IMR-90 (cell line): ENCODE measurements around the gene TMEM213. TPM values are rescaled to one million over a fixed set of nuclear protein-coding genes. Genes with fewer than 3 reads are reported as not detected.
A peak's percentile ranks its signal among the peaks of the same experiment; 100 is the strongest.

Experiments used
- ATAC-seq: fragments of 200-7000 bp; cut with Tn5 transposase; 2 replicates; pipeline ENCODE4 v1.9.1; 2020; ENCODE audit warnings: low read depth, mild to moderate bottlenecking, moderate library complexity
- BruUV-seq: library from RNA; stranded (reverse); fragments of 400-500 nt; replicated peaks from 2 replicates; lab custom pipeline; 2021; lab: Mats Ljungman, UMichigan
- CTCF ChIA-PET: fragments of 300-600 bp; formaldehyde crosslinking; extraction: SDS; loops from one replicate; lab custom pipeline; 2021; ENCODE audit warnings: antibody characterized with exemption; lab: Yijun Ruan, JAX
- POLR2A ChIA-PET: fragments of 300-600 bp; sonication (Branson Sonifier 250); formaldehyde crosslinking; loops from one replicate; lab custom pipeline; 2022; ENCODE audit warnings: antibody characterized with exemption; ENCODE audit not compliant: unreplicated experiment; lab: Charles Lee
- DNase-seq: peaks from one replicate; pipeline ENCODE4 v3.0.0; 2013
- H2AFZ ChIP-seq: replicated peaks from 2 replicates; pipeline ENCODE3; 2013; ENCODE audit warnings: low read length, mild to moderate bottlenecking; ENCODE audit not compliant: poor library complexity
- H2AK5ac ChIP-seq: 2 replicates; pipeline ENCODE4 v1.6.1; 2013; ENCODE audit warnings: low read depth, low read length, inconsistent platforms
- H2AK9ac ChIP-seq: replicated peaks from 2 replicates; pipeline ENCODE3; 2013; ENCODE audit warnings: mild to moderate bottlenecking, low read depth, low read length, moderate library complexity; ENCODE audit not compliant: poor library complexity
- H2BK120ac ChIP-seq: 2 replicates; pipeline ENCODE4 v1.6.1; 2013; ENCODE audit warnings: low read depth, low read length, inconsistent platforms
- H2BK15ac ChIP-seq: 3 replicates; pipeline ENCODE4 v1.6.1; 2013; ENCODE audit warnings: low read depth, low read length, inconsistent platforms
- H2BK20ac ChIP-seq: 2 replicates; pipeline ENCODE4 v1.6.1; 2013; ENCODE audit warnings: low read depth, mild to moderate bottlenecking, inconsistent platforms, low read length, moderate library complexity
- H2BK5ac ChIP-seq: 2 replicates; pipeline ENCODE4 v1.6.1; 2013; ENCODE audit warnings: mild to moderate bottlenecking, low read depth, low read length, inconsistent platforms; ENCODE audit not compliant: poor library complexity, severe bottlenecking
- H3K14ac ChIP-seq: replicated peaks from 2 replicates; pipeline ENCODE4 v1.6.1; 2013; ENCODE audit warnings: low read depth, low read length, inconsistent platforms
- H3K18ac ChIP-seq: 2 replicates; pipeline ENCODE4 v1.6.1; 2013; ENCODE audit warnings: low read depth, low read length, control low read depth
- H3K23ac ChIP-seq: 2 replicates; pipeline ENCODE4 v1.6.1; 2013; ENCODE audit warnings: low read depth, low read length, inconsistent platforms
- H3K27ac ChIP-seq: 2 replicates; pipeline ENCODE4 v1.5.1; 2013; ENCODE audit warnings: mild to moderate bottlenecking, control low read depth, low read length; ENCODE audit not compliant: insufficient read depth
- H3K27me3 ChIP-seq: 2 replicates; pipeline ENCODE4 v1.6.1; 2013; ENCODE audit warnings: low read length; ENCODE audit not compliant: control insufficient read depth, insufficient read depth
- H3K36me3 ChIP-seq: 2 replicates; pipeline ENCODE4 v1.6.1; 2013; ENCODE audit warnings: low read length, mixed read lengths; ENCODE audit not compliant: control insufficient read depth, insufficient read depth
- H3K4ac ChIP-seq: 2 replicates; pipeline ENCODE4 v1.6.1; 2013; ENCODE audit warnings: low read depth, low read length, inconsistent platforms
- H3K4me1 ChIP-seq: 2 replicates; pipeline ENCODE4 v1.6.1; 2013; ENCODE audit warnings: low read length, mixed read lengths; ENCODE audit not compliant: control insufficient read depth, insufficient read depth
- H3K4me2 ChIP-seq: 2 replicates; pipeline ENCODE4 v1.6.1; 2013; ENCODE audit warnings: low read depth, mild to moderate bottlenecking, control low read depth, low read length, moderate library complexity
- H3K4me3 ChIP-seq: 2 replicates; pipeline ENCODE4 v1.5.1; 2013; ENCODE audit warnings: low read depth, mild to moderate bottlenecking, control low read depth, low read length, moderate library complexity; ENCODE audit not compliant: insufficient read depth
- H3K56ac ChIP-seq: 2 replicates; pipeline ENCODE4 v1.6.1; 2013; ENCODE audit warnings: low read length, inconsistent platforms; ENCODE audit not compliant: insufficient read depth; ENCODE audit errors: extremely low read depth
- H3K79me1 ChIP-seq, 2 experiments: 2 replicates each; pipeline ENCODE4 v1.6.1; 2013; ENCODE audit warnings: low read length in 2 of 2, inconsistent platforms in 1 of 2, low read depth in 1 of 2
- H3K9ac ChIP-seq: 2 replicates; pipeline ENCODE4 v1.6.1; 2013; ENCODE audit warnings: low read depth, low read length, control low read depth
- H3K9me1 ChIP-seq: 2 replicates; pipeline ENCODE4 v1.6.1; 2013; ENCODE audit warnings: low read length, inconsistent platforms; ENCODE audit not compliant: insufficient read depth
- H3K9me3 ChIP-seq: 2 replicates; pipeline ENCODE4 v1.6.1; 2013; ENCODE audit warnings: low read length; ENCODE audit not compliant: control insufficient read depth, insufficient read depth
- H4K20me1 ChIP-seq: 2 replicates; pipeline ENCODE4 v1.6.1; 2013; ENCODE audit warnings: low read length, inconsistent platforms; ENCODE audit not compliant: insufficient read depth
- H4K5ac ChIP-seq: 2 replicates; pipeline ENCODE4 v1.6.1; 2013; ENCODE audit warnings: mild to moderate bottlenecking, low read depth, low read length, control low read depth
- H4K8ac ChIP-seq, 2 experiments: 2 replicates each; pipeline ENCODE4 v1.6.1; 2013; ENCODE audit warnings: low read depth in 2 of 2, low read length in 2 of 2, control low read depth in 1 of 2, inconsistent platforms in 1 of 2
- H4K91ac ChIP-seq: 2 replicates; pipeline ENCODE4 v1.6.1; 2013; ENCODE audit warnings: low read depth, low read length, inconsistent platforms; ENCODE audit not compliant: insufficient read depth
- BHLHE40 ChIP-seq: fragments of 150-350 bp; IDR thresholded peaks from 2 replicates; pipeline ENCODE4 v1.6.1; 2016; ENCODE audit warnings: mild to moderate bottlenecking, low read depth, low read length
- CEBPB ChIP-seq: IDR thresholded peaks from 2 replicates; pipeline ENCODE4 v1.6.1; 2012; ENCODE audit warnings: low read depth, low read length, improper control_type of control experiment
- CHD1 ChIP-seq: IDR thresholded peaks from 2 replicates; pipeline ENCODE4 v1.6.1; 2012; ENCODE audit warnings: low read depth, low read length, improper control_type of control experiment
- CTCF ChIP-seq: conservative IDR thresholded peaks from 2 replicates; pipeline ENCODE4 v1.5.1; 2012; ENCODE audit warnings: mild to moderate bottlenecking, low read depth, low read length, improper control_type of control experiment
- ELK1 ChIP-seq: fragments of 150-350 bp; IDR thresholded peaks from 2 replicates; pipeline ENCODE4 v1.6.1; 2016; ENCODE audit warnings: low read depth, mild to moderate bottlenecking, low read length, moderate library complexity, borderline replicate concordance
- FOS ChIP-seq: fragments of 150-350 bp; IDR thresholded peaks from 2 replicates; pipeline ENCODE4 v1.6.1; 2016; ENCODE audit warnings: low read depth, low read length
- MAFK ChIP-seq: IDR thresholded peaks from 2 replicates; pipeline ENCODE4 v1.6.1; 2012; ENCODE audit warnings: low read depth, low read length, improper control_type of control experiment
- MAZ ChIP-seq: IDR thresholded peaks from 2 replicates; pipeline ENCODE4 v1.6.1; 2012; ENCODE audit warnings: low read depth, mild to moderate bottlenecking, low read length, improper control_type of control experiment, moderate library complexity, borderline replicate concordance
- MXI1 ChIP-seq: IDR thresholded peaks from 2 replicates; pipeline ENCODE4 v1.6.1; 2012; ENCODE audit warnings: low read depth, mild to moderate bottlenecking, low read length, moderate library complexity, borderline replicate concordance
- NFE2L2 ChIP-seq: fragments of 150-350 bp; IDR thresholded peaks from 2 replicates; pipeline ENCODE4 v1.6.1; 2016; ENCODE audit warnings: low read depth, mild to moderate bottlenecking, low read length
- POLR2A ChIP-seq: IDR thresholded peaks from 2 replicates; pipeline ENCODE4 v1.6.1; 2012; ENCODE audit warnings: mild to moderate bottlenecking, low read depth, low read length
- RAD21 ChIP-seq: IDR thresholded peaks from 2 replicates; pipeline ENCODE4 v1.6.1; 2012; ENCODE audit warnings: low read length, improper control_type of control experiment
- RCOR1 ChIP-seq: IDR thresholded peaks from 2 replicates; pipeline ENCODE4 v1.6.1; 2012; ENCODE audit warnings: mild to moderate bottlenecking, low read length, improper control_type of control experiment; ENCODE audit not compliant: insufficient replicate concordance
- RFX5 ChIP-seq: IDR thresholded peaks from 2 replicates; pipeline ENCODE4 v1.8.0; 2012; ENCODE audit warnings: low read depth, mild to moderate bottlenecking, low read length, moderate library complexity
- SMC3 ChIP-seq: fragments of 150-350 bp; IDR thresholded peaks from 2 replicates; pipeline ENCODE4 v1.6.1; 2016; ENCODE audit warnings: low read depth, mild to moderate bottlenecking, antibody characterized with exemption, low read length, moderate library complexity
- WGBS, 2 experiments: methylation state at CpG; one replicate each; pipeline versions ENCODE4 v1.1.5 to v1.1.7; 2013; ENCODE audit warnings: missing lambda C conversion rate in 2 of 2; ENCODE audit not compliant: insufficient read length in 1 of 2; ENCODE audit errors: extremely low coverage in 2 of 2; 5-methylcytosine and 5-hydroxymethylcytosine counted together
- dilution Hi-C: fragments of 300-500 bp; cut with HindIII; formaldehyde crosslinking; loops from one replicate; pipeline ENCODE4 v1.14.3; 2018; ENCODE audit warnings: low sequenced_read_pairs; ENCODE audit not compliant: unreplicated experiment
- in situ Hi-C: fragments of 300-500 bp; cut with MboI; formaldehyde crosslinking; loops from 3 replicates; pipeline ENCODE4 v1.14.3; 2019; ENCODE audit warnings: low sequenced_read_pairs, inconsistent platforms, mixed read lengths
- intact Hi-C: fragments of 100-400 bp; cut with micrococcal nuclease; formaldehyde crosslinking; loops from 2 replicates; pipeline ENCODE4 v1.10.0; 2022
- polyA plus RNA-seq, 3 experiments: library from polyadenylated mRNA; depleted of rRNA; stranded (reverse); fragments of >200 nt; gene quantifications; 2 replicates each; pipeline ENCODE4 v1.2.3, GENCODE V29; 2012; ENCODE audit warnings: low replicate concordance in 1 of 3
- total RNA-seq: library from RNA; depleted of rRNA; stranded (reverse); fragments of >200 nt; gene quantifications from 2 replicates; pipeline ENCODE4 v1.2.3, GENCODE V29; 2012

TMEM213 gene
- total and polyA plus RNA-seq, 2 of the 4 experiments (the other 2 are of a cell fraction) = not detected

GRCh38 chr7:138802706-138803105 lies 4.9 kb downstream of the TMEM213 start:
- in situ Hi-C loops (no loop called here), dilution Hi-C loops (no loop called here), intact Hi-C loops (no loop called here)
- Histone ChIP-seq H3K27me3 (no peaks in the 10 kb centered on the region), H2AK9ac (no peak overlapping the region), H2AK5ac (no peak overlapping the region), H3K4ac (no peak overlapping the region), H3K23ac (no peak overlapping the region), H3K4me3 (no peak overlapping the region), H4K5ac (no peak overlapping the region), H2BK5ac (no peak overlapping the region), H3K36me3 (no peaks in the 10 kb centered on the region), H3K4me1 (no peaks in the 10 kb centered on the region), H2BK15ac (no peak overlapping the region), H3K9me1 (no peaks in the 10 kb centered on the region), H3K4me2 (no peak overlapping the region), H3K18ac (no peak overlapping the region), H3K14ac (no peak overlapping the region), H3K9me3 (no peaks in the 10 kb centered on the region), H2BK20ac (no peak overlapping the region), H4K91ac (no peak overlapping the region), H2AFZ (peak overlapping the region; percentile 43), H3K79me1 (no peaks in the 10 kb centered on the region), H2BK120ac (no peak overlapping the region), H3K56ac (no peak overlapping the region), H4K20me1 (no peaks in the 10 kb centered on the region), H3K27ac (no peak overlapping the region), H3K9ac (no peak overlapping the region), H4K8ac (no peak overlapping the region)
- WGBS, 2 experiments = 60% methylated on average over 2 of the region's 18 CpGs; no CpG with 5 or more reads in 1 of the 2 experiments
- POLR2A ChIA-PET = no interaction called here
- BruUV-seq = no TSS peak
- CTCF ChIA-PET = no interaction called here
- ATAC-seq = no peak
- no peak for TF ChIP-seq MAFK
- TF ChIP-seq RAD21 = no peak
- no peak for TF ChIP-seq RCOR1
- TF ChIP-seq MXI1 = no peak
- no peak for TF ChIP-seq FOS
- no peak for TF ChIP-seq RFX5
- TF ChIP-seq NFE2L2 = no peak
- no peak for TF ChIP-seq BHLHE40
- no peak for TF ChIP-seq CTCF
- no peak for TF ChIP-seq CEBPB
- no peak for TF ChIP-seq MAZ
- TF ChIP-seq SMC3 = no peak
- no peak for TF ChIP-seq ELK1
- no peak for TF ChIP-seq CHD1
- TF ChIP-seq POLR2A = no peak
- no peak for DNase-seq
